ENCODE results near the gene BCL2. TPM values are rescaled to one million over a fixed set of nuclear protein-coding genes. Genes with fewer than 3 reads are reported as not detected.

BCL2 gene
- total RNA-seq, 1 experiment from 2014 or later, result 1.3 TPM

DNA sequence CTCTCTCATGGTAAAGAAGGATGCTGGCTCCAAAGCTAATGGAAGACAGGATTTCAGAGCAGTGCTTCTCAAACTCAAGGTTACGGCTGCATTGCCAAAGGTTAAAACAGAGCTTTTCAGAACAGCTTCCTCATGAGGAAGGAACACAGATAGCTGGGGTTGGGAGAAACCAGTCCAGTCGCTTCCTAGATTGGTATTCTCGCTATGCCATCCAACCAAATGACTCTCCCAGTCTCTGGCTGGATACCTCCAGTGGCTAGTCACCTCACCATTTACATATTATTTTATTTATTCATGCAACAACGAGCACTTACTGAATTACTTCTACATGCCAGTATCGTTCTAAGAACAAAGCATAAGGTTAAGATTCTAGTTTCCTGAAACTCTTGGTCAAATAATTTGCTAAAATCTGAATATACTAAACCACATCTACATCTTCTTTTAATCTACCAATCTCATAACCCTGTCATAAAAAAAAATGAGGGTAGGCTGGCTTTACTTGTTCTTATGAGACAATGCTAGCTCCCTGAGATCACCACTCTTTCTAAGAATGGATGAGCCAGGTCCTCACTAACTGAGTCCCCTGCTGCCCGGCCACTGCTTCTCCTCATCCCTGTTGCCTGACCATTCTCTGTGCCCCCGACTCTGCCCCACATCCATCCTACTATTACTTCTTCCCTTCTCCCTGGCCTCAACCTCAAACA, 27.1 kb upstream of the BCL2 start:
- Histone ChIP-seq H2BK5ac (ENCODE audit: insufficient read length, low read length) (no peak overlapping the region), H4K20me1 (ENCODE audit: control insufficient read depth, insufficient read depth, insufficient read length) (no peaks in the 10 kb centered on the region), H2AFZ (ENCODE audit: low read length) (no peak overlapping the region), H4K91ac (ENCODE audit: insufficient read length, low read depth, low read length) (no peak overlapping the region), H3K23me2 (ENCODE audit: insufficient read length, low read depth, low read length, poor library complexity, severe bottlenecking) (no peaks in the 10 kb centered on the region), H4K5ac (ENCODE audit: insufficient read length, low read depth, low read length) (no peak overlapping the region), H2BK12ac (ENCODE audit: insufficient read length, low read depth, low read length) (no peak overlapping the region), H2AK5ac (ENCODE audit: insufficient read length, low read length) (no peak overlapping the region), H3K4ac (ENCODE audit: low read depth, low read length) (no peak overlapping the region), H3T11ph (ENCODE audit: low read length) (no peak overlapping the region), H3K9ac (ENCODE audit: extremely low read depth, insufficient read length, low read length) (no peak overlapping the region), H2BK15ac (ENCODE audit: low read depth, low read length) (no peak overlapping the region), H4K8ac (replicated peaks; ENCODE audit: insufficient read length, low read depth, low read length) (no peak overlapping the region), H2BK120ac (ENCODE audit: low read depth, low read length, poor library complexity, severe bottlenecking) (no peak overlapping the region), H3K18ac (ENCODE audit: insufficient read length, low read depth, low read length) (no peak overlapping the region), H3K14ac (ENCODE audit: insufficient read depth, low read length) (no peak overlapping the region), H3K9me3 (ENCODE audit: control insufficient read depth, low read depth, low read length) (no peaks in the 10 kb centered on the region), H3K4me2 (ENCODE audit: insufficient read depth, insufficient read length, low read length) (no peak overlapping the region), H3K23ac (ENCODE audit: insufficient read length, low read depth, low read length) (no peak overlapping the region), H3K27me3 (ENCODE audit: insufficient read depth, low read length) (no peaks in the 10 kb centered on the region), H3K79me2 (ENCODE audit: insufficient read depth, low read length) (no peaks in the 10 kb centered on the region), H3K4me1 (ENCODE audit: insufficient read depth, low read length) (no peaks in the 10 kb centered on the region), H3K27ac (ENCODE audit: insufficient read length, low read depth, low read length) (no peak overlapping the region), H2BK20ac (ENCODE audit: low read depth, low read length, poor library complexity, severe bottlenecking) (no peak overlapping the region), H3K79me1 (ENCODE audit: insufficient read depth, low read depth, low read length, poor library complexity, severe bottlenecking) (no peaks in the 10 kb centered on the region), H3K56ac (ENCODE audit: insufficient read length, low read depth, low read length) (no peak overlapping the region)
- peak overlapping the region in 1 of 3 experiments; percentile 62; a peak in 1 of 7 replicates for H3K27ac Mint-ChIP-seq
- TF ChIP-seq, protein P1, sequence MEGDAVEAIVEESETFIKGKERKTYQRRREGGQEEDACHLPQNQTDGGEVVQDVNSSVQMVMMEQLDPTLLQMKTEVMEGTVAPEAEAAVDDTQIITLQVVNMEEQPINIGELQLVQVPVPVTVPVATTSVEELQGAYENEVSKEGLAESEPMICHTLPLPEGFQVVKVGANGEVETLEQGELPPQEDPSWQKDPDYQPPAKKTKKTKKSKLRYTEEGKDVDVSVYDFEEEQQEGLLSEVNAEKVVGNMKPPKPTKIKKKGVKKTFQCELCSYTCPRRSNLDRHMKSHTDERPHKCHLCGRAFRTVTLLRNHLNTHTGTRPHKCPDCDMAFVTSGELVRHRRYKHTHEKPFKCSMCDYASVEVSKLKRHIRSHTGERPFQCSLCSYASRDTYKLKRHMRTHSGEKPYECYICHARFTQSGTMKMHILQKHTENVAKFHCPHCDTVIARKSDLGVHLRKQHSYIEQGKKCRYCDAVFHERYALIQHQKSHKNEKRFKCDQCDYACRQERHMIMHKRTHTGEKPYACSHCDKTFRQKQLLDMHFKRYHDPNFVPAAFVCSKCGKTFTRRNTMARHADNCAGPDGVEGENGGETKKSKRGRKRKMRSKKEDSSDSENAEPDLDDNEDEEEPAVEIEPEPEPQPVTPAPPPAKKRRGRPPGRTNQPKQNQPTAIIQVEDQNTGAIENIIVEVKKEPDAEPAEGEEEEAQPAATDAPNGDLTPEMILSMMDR (conservative IDR thresholded peaks at IDR 0.05), result no peak
- DNase-seq, result no peak
- peaks cover 21 to 84% (median 64%) of the 10 kb centered on the region in 3 experiments; a peak in 6 of 7 replicates for H3K36me3 Mint-ChIP-seq (ENCODE audit: insufficient read depth in 1 of 3, low read depth in 3 of 3)
- no CpG with 5 or more reads among the region's 7 CpGs for WGBS (ENCODE audit: extremely low coverage, insufficient read length, low lambda C conversion rate)
- no peaks in the 10 kb centered on the region for H3K27me3 Mint-ChIP-seq (ENCODE audit: low read depth)
- no peaks in the 10 kb centered on the region for H3K9me3 Mint-ChIP-seq
- H3K4me3 Mint-ChIP-seq, result no peak overlapping the region
- H3K4me1 Mint-ChIP-seq, result peaks cover 0 to 3% of the 10 kb centered on the region in 2 experiments; a peak in 2 of 4 replicates

Measured in H9 (cell line).